Measurements from ENCODE around the gene TNNI3K.

Gene TNNI3K

GRCh38 chr1:74485622-74486021, 250.4 kb downstream of the TNNI3K start:
- WGBS (ENCODE audit: insufficient coverage, insufficient read length): no CpG with 5 or more reads among the region's 3 CpGs
- H3K4me1 ChIP-seq (ENCODE audit: control insufficient read depth, insufficient read depth, low read length): peaks cover 4% of the 10 kb centered on the region; the same call in 1 of the 2 replicates
- no peak overlapping the region for H3K27ac ChIP-seq (ENCODE audit: low read length)
- H3K9me3 ChIP-seq (ENCODE audit: control insufficient read depth, insufficient read depth, low read length): no peaks in the 10 kb centered on the region
- H3K27me3 ChIP-seq (ENCODE audit: control insufficient read depth, insufficient read depth, low read length): no peaks in the 10 kb centered on the region
- no peaks in the 10 kb centered on the region for H3K36me3 ChIP-seq (ENCODE audit: control insufficient read depth, insufficient read depth, low read length)
- H3K4me3 ChIP-seq (ENCODE audit: low read length): no peak overlapping the region
- no peak for DNase-seq (ENCODE audit: low read depth, low spot score)

DNA sequence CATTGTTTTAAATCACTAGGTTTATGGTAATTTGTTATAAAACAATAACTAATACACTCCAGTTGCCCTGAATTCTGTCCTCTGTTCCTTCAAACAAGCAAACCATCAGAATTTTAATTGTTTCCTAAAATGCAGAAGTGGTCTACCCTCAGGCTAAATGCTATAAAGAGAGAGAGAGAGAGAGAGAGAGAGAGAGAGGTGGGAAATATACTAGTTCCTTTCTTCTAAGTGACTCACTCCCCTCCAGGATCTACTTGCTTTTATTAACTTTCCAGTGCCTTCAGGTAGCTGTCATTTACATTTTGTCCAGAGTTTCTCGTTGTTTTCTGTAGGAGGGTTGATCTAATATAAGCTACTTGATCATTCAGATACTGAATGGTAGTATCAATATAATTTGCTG, 250.8 kb downstream of the TNNI3K start:
- H3K4me1 ChIP-seq (ENCODE audit: control insufficient read depth, insufficient read depth, low read length): peaks cover 4% of the 10 kb centered on the region; the same call in 1 of the 2 replicates
- H3K9me3 ChIP-seq (ENCODE audit: control insufficient read depth, insufficient read depth, low read length): no peaks in the 10 kb centered on the region
- no peak for DNase-seq (ENCODE audit: low read depth, low spot score)
- no peak overlapping the region for H3K27ac ChIP-seq (ENCODE audit: low read length)
- no peaks in the 10 kb centered on the region for H3K36me3 ChIP-seq (ENCODE audit: control insufficient read depth, insufficient read depth, low read length)
- WGBS (ENCODE audit: insufficient coverage, insufficient read length): no CpG with 5 or more reads among the region's 1 CpG
- no peaks in the 10 kb centered on the region for H3K27me3 ChIP-seq (ENCODE audit: control insufficient read depth, insufficient read depth, low read length)
- no peak overlapping the region for H3K4me3 ChIP-seq (ENCODE audit: low read length)

DNA sequence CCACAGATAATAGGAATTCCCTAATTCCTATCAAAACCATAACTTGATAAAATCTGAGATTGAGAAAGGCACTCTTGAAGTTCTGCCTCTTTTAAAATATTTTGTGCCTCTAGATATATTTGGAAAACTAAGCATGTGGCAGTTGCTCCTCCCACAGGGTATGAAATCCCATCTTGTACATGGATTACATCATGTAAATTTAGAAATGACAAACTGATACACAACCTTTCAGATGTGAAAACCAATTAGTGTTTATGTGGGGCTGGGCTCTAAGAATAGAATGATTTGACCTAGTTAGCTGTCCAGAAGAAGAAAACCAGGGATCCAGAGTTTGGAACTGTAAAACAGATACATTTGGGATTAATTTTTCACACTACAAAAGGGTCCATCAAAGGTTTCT, 261.5 kb downstream of the TNNI3K start:
- no peak overlapping the region for H3K4me3 ChIP-seq (ENCODE audit: low read length)
- 0 out of 2 replicates have a peak, but pooled peaks cover 2% of the 10 kb centered on the region for H3K4me1 ChIP-seq (ENCODE audit: control insufficient read depth, insufficient read depth, low read length)
- no peak for DNase-seq (ENCODE audit: low read depth, low spot score)
- no peaks in the 10 kb centered on the region for H3K27me3 ChIP-seq (ENCODE audit: control insufficient read depth, insufficient read depth, low read length)
- no peaks in the 10 kb centered on the region for H3K36me3 ChIP-seq (ENCODE audit: control insufficient read depth, insufficient read depth, low read length)
- no peaks in the 10 kb centered on the region for H3K9me3 ChIP-seq (ENCODE audit: control insufficient read depth, insufficient read depth, low read length)
- H3K27ac ChIP-seq (ENCODE audit: low read length): no peak overlapping the region

- WGBS (ENCODE audit: insufficient coverage, insufficient read length): no CpG with 5 or more reads among the region's 3 CpGs
- no peak for DNase-seq (ENCODE audit: low read depth, low spot score)
Measured at GRCh38 chr1:74498901-74499300, 263.7 kb downstream of the TNNI3K start.

DNA sequence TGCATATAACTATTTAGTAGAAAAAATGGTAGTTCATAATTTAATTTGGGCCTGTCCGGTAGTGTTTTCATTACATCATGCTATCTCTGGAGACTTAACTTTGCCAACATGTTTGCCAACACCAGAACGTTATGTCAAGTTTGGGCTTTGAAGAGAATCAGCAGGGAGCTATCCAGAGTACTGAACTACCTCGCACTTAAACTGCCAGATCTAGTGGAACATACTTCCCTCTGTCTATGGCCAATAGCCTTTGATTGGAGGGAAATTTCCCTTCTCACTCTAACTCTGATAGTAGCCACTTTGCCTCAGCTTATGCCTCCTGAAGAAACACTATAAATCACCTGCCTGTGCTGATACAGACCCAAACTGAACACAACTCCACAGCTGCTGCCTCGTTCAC, 267.2 kb downstream of the TNNI3K start:
- peak; percentile 45 for DNase-seq (ENCODE audit: low read depth, low spot score)
- no peaks in the 10 kb centered on the region for H3K27me3 ChIP-seq (ENCODE audit: control insufficient read depth, insufficient read depth, low read length)
- H3K4me3 ChIP-seq (ENCODE audit: low read length): no peak overlapping the region
- no peaks in the 10 kb centered on the region for H3K36me3 ChIP-seq (ENCODE audit: control insufficient read depth, insufficient read depth, low read length)
- no CpG with 5 or more reads among the region's 4 CpGs for WGBS (ENCODE audit: insufficient coverage, insufficient read length)
- no peak overlapping the region for H3K27ac ChIP-seq (ENCODE audit: low read length)
- no peaks in the 10 kb centered on the region for H3K9me3 ChIP-seq (ENCODE audit: control insufficient read depth, insufficient read depth, low read length)
- H3K4me1 ChIP-seq (ENCODE audit: control insufficient read depth, insufficient read depth, low read length): 0 out of 2 replicates have a peak, but pooled peaks cover 2% of the 10 kb centered on the region

More at GRCh38 chr1:74498901-74499300, 263.7 kb downstream of the TNNI3K start:
- no peaks in the 10 kb centered on the region for H3K9me3 ChIP-seq (ENCODE audit: control insufficient read depth, insufficient read depth, low read length)
- H3K4me1 ChIP-seq (ENCODE audit: control insufficient read depth, insufficient read depth, low read length): 0 out of 2 replicates have a peak, but pooled peaks cover 2% of the 10 kb centered on the region
- H3K27ac ChIP-seq (ENCODE audit: low read length): no peak overlapping the region
- H3K4me3 ChIP-seq (ENCODE audit: low read length): no peak overlapping the region
- H3K36me3 ChIP-seq (ENCODE audit: control insufficient read depth, insufficient read depth, low read length): no peaks in the 10 kb centered on the region
- H3K27me3 ChIP-seq (ENCODE audit: control insufficient read depth, insufficient read depth, low read length): no peaks in the 10 kb centered on the region

GRCh38 chr1:74502858-74503257, 267.7 kb downstream of the TNNI3K start:
- Histone ChIP-seq H3K27ac (ENCODE audit: low read length) (no peak overlapping the region), H3K4me1 (ENCODE audit: control insufficient read depth, insufficient read depth, low read length) (0 out of 2 replicates have a peak, but pooled peaks cover 2% of the 10 kb centered on the region), H3K36me3 (ENCODE audit: control insufficient read depth, insufficient read depth, low read length) (no peaks in the 10 kb centered on the region), H3K4me3 (ENCODE audit: low read length) (no peak overlapping the region), H3K9me3 (ENCODE audit: control insufficient read depth, insufficient read depth, low read length) (no peaks in the 10 kb centered on the region), H3K27me3 (ENCODE audit: control insufficient read depth, insufficient read depth, low read length) (no peaks in the 10 kb centered on the region)
- no CpG with 5 or more reads among the region's 2 CpGs for WGBS (ENCODE audit: insufficient coverage, insufficient read length)
- DNase-seq (ENCODE audit: low read depth, low spot score): no peak

- H3K4me1 ChIP-seq (ENCODE audit: control insufficient read depth, insufficient read depth, low read length): no peaks in the 10 kb centered on the region
- WGBS (ENCODE audit: insufficient coverage, insufficient read length): no CpG with 5 or more reads among the region's 15 CpGs
- H3K36me3 ChIP-seq (ENCODE audit: control insufficient read depth, insufficient read depth, low read length): no peaks in the 10 kb centered on the region
- no peaks in the 10 kb centered on the region for H3K9me3 ChIP-seq (ENCODE audit: control insufficient read depth, insufficient read depth, low read length)
- H3K27me3 ChIP-seq (ENCODE audit: control insufficient read depth, insufficient read depth, low read length): no peaks in the 10 kb centered on the region
- no peak overlapping the region for H3K27ac ChIP-seq (ENCODE audit: low read length)
- H3K4me3 ChIP-seq (ENCODE audit: low read length): no peak overlapping the region
- peak; percentile 70 for DNase-seq (ENCODE audit: low read depth, low spot score)
Measured at GRCh38 chr1:74504125-74504932, 269.1 kb downstream of the TNNI3K start.

- Histone ChIP-seq H3K27me3 (ENCODE audit: control insufficient read depth, insufficient read depth, low read length) (no peaks in the 10 kb centered on the region), H3K4me1 (ENCODE audit: control insufficient read depth, insufficient read depth, low read length) (no peaks in the 10 kb centered on the region), H3K4me3 (ENCODE audit: low read length) (no peak overlapping the region), H3K36me3 (ENCODE audit: control insufficient read depth, insufficient read depth, low read length) (no peaks in the 10 kb centered on the region), H3K27ac (ENCODE audit: low read length) (no peak overlapping the region), H3K9me3 (ENCODE audit: control insufficient read depth, insufficient read depth, low read length) (no peaks in the 10 kb centered on the region)
- no peak for DNase-seq (ENCODE audit: low read depth, low spot score)
- WGBS (ENCODE audit: insufficient coverage, insufficient read length): no CpG with 5 or more reads among the region's 11 CpGs
Measured at GRCh38 chr1:74504933-74505512, 269.8 kb downstream of the TNNI3K start.

- Histone ChIP-seq H3K27ac (ENCODE audit: low read length) (no peak overlapping the region), H3K36me3 (ENCODE audit: control insufficient read depth, insufficient read depth, low read length) (no peaks in the 10 kb centered on the region), H3K4me3 (ENCODE audit: low read length) (no peak overlapping the region), H3K27me3 (ENCODE audit: control insufficient read depth, insufficient read depth, low read length) (no peaks in the 10 kb centered on the region), H3K4me1 (ENCODE audit: control insufficient read depth, insufficient read depth, low read length) (no peaks in the 10 kb centered on the region), H3K9me3 (ENCODE audit: control insufficient read depth, insufficient read depth, low read length) (no peaks in the 10 kb centered on the region)
- no peak for DNase-seq (ENCODE audit: low read depth, low spot score)
- WGBS (ENCODE audit: insufficient coverage, insufficient read length): no CpG with 5 or more reads among the region's 8 CpGs
Measured at GRCh38 chr1:74505928-74506710, 270.9 kb downstream of the TNNI3K start.

- Histone ChIP-seq H3K27ac (ENCODE audit: low read length) (no peak overlapping the region), H3K36me3 (ENCODE audit: control insufficient read depth, insufficient read depth, low read length) (no peaks in the 10 kb centered on the region), H3K27me3 (ENCODE audit: control insufficient read depth, insufficient read depth, low read length) (no peaks in the 10 kb centered on the region), H3K9me3 (ENCODE audit: control insufficient read depth, insufficient read depth, low read length) (no peaks in the 10 kb centered on the region), H3K4me1 (ENCODE audit: control insufficient read depth, insufficient read depth, low read length) (no peaks in the 10 kb centered on the region), H3K4me3 (ENCODE audit: low read length) (no peak overlapping the region)
- no peak for DNase-seq (ENCODE audit: low read depth, low spot score)
- WGBS (ENCODE audit: insufficient coverage, insufficient read length): no CpG with 5 or more reads among the region's 3 CpGs
Measured at GRCh38 chr1:74508449-74508848, 273.3 kb downstream of the TNNI3K start.
